Endothelial cell (in vitro differentiated cells): ENCODE results near the gene PFDN4. TPM values are rescaled to one million over a fixed set of nuclear protein-coding genes. Genes with fewer than 3 reads are reported as not detected.

ENCODE experiments used
- DNase-seq: peaks from one replicate; pipeline ENCODE4 v3.0.0; 2021; ENCODE audit warnings: low spot score
- H3K27ac Mint-ChIP-seq: one replicate; pipeline ENCODE4 v1.8.0; 2021; ENCODE audit warnings: mixed read lengths, inconsistent platforms; ENCODE audit not compliant: unreplicated experiment
- H3K27me3 Mint-ChIP-seq: one replicate; pipeline ENCODE4 v1.8.0; 2021; ENCODE audit warnings: mild to moderate bottlenecking, moderate library complexity, mixed read lengths, inconsistent platforms; ENCODE audit not compliant: unreplicated experiment
- H3K36me3 Mint-ChIP-seq: one replicate; pipeline ENCODE4 v1.8.0; 2021; ENCODE audit warnings: mild to moderate bottlenecking, low read depth, mixed read lengths, inconsistent platforms; ENCODE audit not compliant: unreplicated experiment
- H3K4me1 Mint-ChIP-seq: one replicate; pipeline ENCODE4 v1.8.0; 2021; ENCODE audit warnings: mild to moderate bottlenecking, mixed read lengths, inconsistent platforms; ENCODE audit not compliant: unreplicated experiment
- H3K4me3 Mint-ChIP-seq: one replicate; pipeline ENCODE4 v1.8.0; 2021; ENCODE audit warnings: mild to moderate bottlenecking, mixed read lengths, inconsistent platforms; ENCODE audit not compliant: unreplicated experiment
- H3K9me3 Mint-ChIP-seq: one replicate; pipeline ENCODE4 v1.8.0; 2021; ENCODE audit warnings: mixed read lengths, inconsistent platforms; ENCODE audit not compliant: unreplicated experiment
- total RNA-seq: library from RNA; stranded (reverse); fragmentation: NEBNext Ultra II Directional; extraction: Animal tissue kit (Norgen Biotek cat#: 25700); gene quantifications from one replicate; pipeline ENCODE4 v1.2.1, GENCODE V29; 2021; ENCODE audit not compliant: unreplicated experiment
- TF ChIP-seq, protein P1 (sequence below): fragments of 200-600 bp; sonication (generic); IDR thresholded peaks from one replicate; pipeline ENCODE4 v1.5.0; 2021; ENCODE audit warnings: antibody characterized with exemption; ENCODE audit not compliant: unreplicated experiment

Gene PFDN4
- total RNA-seq, 1 donor from 2014 or later, result 43.7 TPM

DNA sequence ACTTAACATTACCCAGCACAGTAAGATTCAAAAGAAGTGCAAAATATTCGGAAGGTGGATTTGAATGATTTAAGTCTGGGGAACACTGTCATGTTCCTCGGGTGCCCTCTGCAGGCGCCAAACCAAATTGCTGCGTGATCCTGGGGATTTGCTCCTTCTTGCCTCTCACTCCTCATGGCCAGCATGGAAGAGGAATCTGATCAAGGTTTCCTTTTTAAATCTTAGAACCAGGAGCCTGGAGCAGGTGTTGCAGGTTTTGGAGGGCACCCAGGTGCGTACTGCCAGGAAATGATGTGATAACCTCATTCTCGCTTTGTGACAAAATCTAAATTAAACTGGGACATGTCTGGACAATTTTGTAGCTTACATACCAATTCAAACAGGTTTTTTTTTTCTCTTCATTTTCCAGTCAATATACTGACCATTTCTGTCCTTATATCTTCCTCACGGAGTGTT is 8.1 kb upstream of the PFDN4 start:
- TF ChIP-seq, protein P1, sequence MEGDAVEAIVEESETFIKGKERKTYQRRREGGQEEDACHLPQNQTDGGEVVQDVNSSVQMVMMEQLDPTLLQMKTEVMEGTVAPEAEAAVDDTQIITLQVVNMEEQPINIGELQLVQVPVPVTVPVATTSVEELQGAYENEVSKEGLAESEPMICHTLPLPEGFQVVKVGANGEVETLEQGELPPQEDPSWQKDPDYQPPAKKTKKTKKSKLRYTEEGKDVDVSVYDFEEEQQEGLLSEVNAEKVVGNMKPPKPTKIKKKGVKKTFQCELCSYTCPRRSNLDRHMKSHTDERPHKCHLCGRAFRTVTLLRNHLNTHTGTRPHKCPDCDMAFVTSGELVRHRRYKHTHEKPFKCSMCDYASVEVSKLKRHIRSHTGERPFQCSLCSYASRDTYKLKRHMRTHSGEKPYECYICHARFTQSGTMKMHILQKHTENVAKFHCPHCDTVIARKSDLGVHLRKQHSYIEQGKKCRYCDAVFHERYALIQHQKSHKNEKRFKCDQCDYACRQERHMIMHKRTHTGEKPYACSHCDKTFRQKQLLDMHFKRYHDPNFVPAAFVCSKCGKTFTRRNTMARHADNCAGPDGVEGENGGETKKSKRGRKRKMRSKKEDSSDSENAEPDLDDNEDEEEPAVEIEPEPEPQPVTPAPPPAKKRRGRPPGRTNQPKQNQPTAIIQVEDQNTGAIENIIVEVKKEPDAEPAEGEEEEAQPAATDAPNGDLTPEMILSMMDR, result peak; percentile 72
- H3K4me1 Mint-ChIP-seq, result no peaks in the 10 kb centered on the region
- no peaks in the 10 kb centered on the region for H3K9me3 Mint-ChIP-seq
- no peaks in the 10 kb centered on the region for H3K36me3 Mint-ChIP-seq
- H3K27me3 Mint-ChIP-seq, result peaks cover 1% of the 10 kb centered on the region
- no peak overlapping the region for H3K4me3 Mint-ChIP-seq
- DNase-seq, result peak; percentile 78
- no peak overlapping the region for H3K27ac Mint-ChIP-seq

DNA sequence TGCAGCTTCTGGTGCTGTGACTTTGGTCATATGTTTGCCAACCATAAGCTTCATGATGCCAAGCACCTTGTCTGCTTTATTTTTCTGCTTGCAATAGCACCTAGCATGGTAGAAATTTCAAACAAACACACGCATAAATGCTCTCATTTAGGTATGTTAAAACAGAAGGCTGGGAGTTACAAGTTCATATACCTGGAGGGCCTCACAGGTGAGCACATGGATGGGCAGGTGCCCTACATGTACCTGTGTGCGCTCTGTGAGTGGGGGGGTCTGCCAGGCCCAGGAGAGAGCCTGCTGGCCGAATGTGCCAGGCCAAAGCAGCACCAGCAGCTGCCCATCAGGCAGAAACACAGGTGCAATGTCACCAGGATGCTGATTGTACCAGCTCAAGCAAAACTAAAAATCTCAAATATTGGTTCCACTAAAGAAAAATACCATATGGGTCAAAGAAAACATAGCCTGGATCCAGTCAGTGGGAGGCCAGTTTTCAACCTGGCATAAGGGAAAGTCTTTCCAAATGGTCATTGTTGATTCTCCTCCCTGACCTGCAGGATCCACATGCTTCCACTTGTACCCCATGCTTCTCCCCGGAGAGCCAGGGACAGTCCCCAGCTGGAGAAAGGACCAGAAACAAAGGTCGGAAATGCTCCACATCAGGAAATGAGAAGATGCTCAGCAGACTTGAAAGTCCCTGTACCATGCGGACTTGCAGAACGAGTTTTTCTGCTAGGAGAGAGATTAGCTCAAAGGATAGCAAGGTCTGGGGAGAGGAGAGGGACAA is 7.2 kb upstream of the PFDN4 start:
- no peaks in the 10 kb centered on the region for H3K9me3 Mint-ChIP-seq
- TF ChIP-seq, protein P1, result no peak
- DNase-seq, result no peak

DNA sequence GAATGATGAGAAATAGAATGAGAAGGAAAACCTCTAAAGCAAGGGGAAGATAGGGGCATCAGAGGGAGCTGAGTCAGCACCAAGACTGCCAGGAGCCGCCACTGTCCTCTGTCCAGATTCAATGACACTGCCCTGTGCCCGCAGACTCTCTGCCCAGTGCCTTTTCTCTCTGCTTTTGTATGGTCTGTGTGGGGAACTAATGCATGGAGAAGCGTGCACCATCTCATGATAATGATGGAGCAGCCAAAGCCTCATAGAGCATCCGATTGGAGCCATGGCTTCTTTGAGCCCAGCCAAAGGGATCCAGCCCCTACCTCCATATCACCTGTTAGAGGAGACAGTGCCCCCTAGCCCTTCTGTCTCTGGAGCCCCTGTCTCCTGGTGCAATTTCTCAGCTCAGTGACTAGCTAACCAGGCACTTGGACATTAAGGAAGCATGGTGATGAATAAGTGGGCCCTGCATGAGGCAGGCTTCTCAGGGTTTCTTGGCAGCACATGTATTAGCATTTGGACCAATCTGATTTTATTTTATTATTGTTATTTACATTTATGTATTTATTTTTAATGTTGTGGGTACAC is 6.5 kb upstream of the PFDN4 start:
- Mint-ChIP-seq H3K4me3 (no peak overlapping the region), H3K36me3 (no peaks in the 10 kb centered on the region), H3K27me3 (peaks cover 3% of the 10 kb centered on the region), H3K4me1 (no peaks in the 10 kb centered on the region), H3K9me3 (no peaks in the 10 kb centered on the region), H3K27ac (no peak overlapping the region)
- no peak for DNase-seq
- TF ChIP-seq, protein P1, result no peak

More for the DNA sequence above, 7.2 kb upstream of the PFDN4 start:
- Mint-ChIP-seq H3K36me3 (no peaks in the 10 kb centered on the region), H3K27me3 (peaks cover 3% of the 10 kb centered on the region), H3K27ac (no peak overlapping the region), H3K4me3 (no peak overlapping the region), H3K4me1 (no peaks in the 10 kb centered on the region)

DNA sequence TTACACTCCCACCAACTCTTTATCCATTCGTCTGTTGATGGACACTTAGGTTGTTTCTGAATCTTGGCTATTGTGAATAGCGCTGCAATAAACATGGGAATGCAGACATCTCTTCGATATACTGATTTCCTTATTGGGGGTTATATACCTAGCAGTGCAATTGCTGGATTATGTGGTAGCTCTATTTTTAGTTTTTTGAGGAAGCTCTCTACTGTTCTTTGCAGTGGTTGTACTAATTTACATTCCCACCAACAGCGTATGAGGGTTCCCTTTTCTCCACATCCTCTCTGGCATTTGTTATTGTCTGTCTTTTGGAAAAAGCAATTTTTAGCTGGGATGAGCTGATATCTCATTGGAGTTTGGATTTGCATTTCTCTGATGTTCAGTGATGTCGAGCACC is 4.6 kb upstream of the PFDN4 start:
- peaks cover 5% of the 10 kb centered on the region for H3K27me3 Mint-ChIP-seq
- H3K36me3 Mint-ChIP-seq, result no peaks in the 10 kb centered on the region
- H3K9me3 Mint-ChIP-seq, result no peaks in the 10 kb centered on the region
- H3K4me3 Mint-ChIP-seq, result no peak overlapping the region
- TF ChIP-seq, protein P1, result no peak
- no peaks in the 10 kb centered on the region for H3K4me1 Mint-ChIP-seq
- H3K27ac Mint-ChIP-seq, result no peak overlapping the region
- DNase-seq, result no peak

DNA sequence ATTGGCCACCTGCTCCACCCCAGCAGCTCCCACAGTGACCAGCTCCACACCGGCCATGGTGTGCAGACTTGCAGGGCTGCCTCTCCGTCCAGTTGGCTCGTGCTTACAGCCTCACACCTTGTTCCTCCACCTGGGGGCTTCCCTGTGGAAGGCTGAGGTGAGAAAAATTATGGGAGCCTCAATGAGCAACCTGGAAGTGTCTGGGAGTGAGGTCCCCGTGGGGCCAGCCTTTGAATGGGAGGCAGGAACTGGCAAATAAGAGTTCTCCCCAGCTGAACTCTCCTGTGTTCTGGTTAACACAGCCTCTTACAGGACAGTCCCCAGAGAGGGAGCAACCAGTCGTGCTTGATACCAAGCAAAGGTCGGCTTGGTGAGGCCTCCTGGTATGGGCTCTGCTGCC is 3.8 kb upstream of the PFDN4 start:
- H3K27me3 Mint-ChIP-seq, result peaks cover 5% of the 10 kb centered on the region
- H3K36me3 Mint-ChIP-seq, result no peaks in the 10 kb centered on the region
- no peaks in the 10 kb centered on the region for H3K9me3 Mint-ChIP-seq
- no peak for DNase-seq
- no peak overlapping the region for H3K4me3 Mint-ChIP-seq
- TF ChIP-seq, protein P1, result no peak
- H3K4me1 Mint-ChIP-seq, result peaks cover 4% of the 10 kb centered on the region
- H3K27ac Mint-ChIP-seq, result no peak overlapping the region
